A549 (cell line): ENCODE measurements around the gene IMPG2.

ENCODE experiments used
- CBX8 ChIP-seq: fragments of 200-600 bp; sonication (generic); IDR thresholded peaks from 2 replicates; pipeline ENCODE4 v1.6.1; 2016
- CHD4 ChIP-seq: fragments of 200-600 bp; sonication (generic); IDR thresholded peaks from 2 replicates; pipeline ENCODE4 v1.6.1; 2016; ENCODE audit warnings: antibody characterized with exemption, mild to moderate bottlenecking, borderline replicate concordance
- GATA3 ChIP-seq: IDR thresholded peaks from 2 replicates; pipeline ENCODE4 v1.6.1; 2012; ENCODE audit warnings: borderline replicate concordance
- HDAC2 ChIP-seq: fragments of 200-600 bp; sonication (generic); IDR thresholded peaks from 2 replicates; pipeline ENCODE4 v1.6.1; 2016
- MYC ChIP-seq: IDR thresholded peaks from 2 replicates; pipeline ENCODE4 v1.6.1; 2012; ENCODE audit warnings: mild to moderate bottlenecking, inconsistent platforms, low read length, improper control_type of control experiment, borderline replicate concordance
- POLR2A ChIP-seq: IDR thresholded peaks from 2 replicates; pipeline ENCODE4 v1.6.1; 2012; ENCODE audit warnings: mild to moderate bottlenecking, low read length
- RCOR1 ChIP-seq: fragments of 150-350 bp; IDR thresholded peaks from 2 replicates; pipeline ENCODE4 v1.6.1; 2014; ENCODE audit warnings: antibody characterized with exemption, low read length, low read depth
- TF ChIP-seq, protein P1 (sequence below): fragments of >200 bp; sonication (Bioruptor Twin); formaldehyde crosslinking; IDR thresholded peaks from 3 replicates; pipeline ENCODE4 v1.5.1; 2016
- TF ChIP-seq, protein P2 (sequence below): IDR thresholded peaks from 2 replicates; pipeline ENCODE4 v1.6.1; 2012
- TF ChIP-seq, protein P3 (sequence below): fragments of 200-600 bp; sonication (generic); IDR thresholded peaks from 2 replicates; pipeline ENCODE4 v1.6.1; 2016; ENCODE audit warnings: antibody characterized with exemption, mild to moderate bottlenecking, moderate library complexity
- TF ChIP-seq, protein P4 (sequence below): fragments of 450-650 bp; IDR thresholded peaks from 2 replicates; pipeline ENCODE4 v1.6.1; 2014; ENCODE audit warnings: antibody characterized with exemption

DNA sequence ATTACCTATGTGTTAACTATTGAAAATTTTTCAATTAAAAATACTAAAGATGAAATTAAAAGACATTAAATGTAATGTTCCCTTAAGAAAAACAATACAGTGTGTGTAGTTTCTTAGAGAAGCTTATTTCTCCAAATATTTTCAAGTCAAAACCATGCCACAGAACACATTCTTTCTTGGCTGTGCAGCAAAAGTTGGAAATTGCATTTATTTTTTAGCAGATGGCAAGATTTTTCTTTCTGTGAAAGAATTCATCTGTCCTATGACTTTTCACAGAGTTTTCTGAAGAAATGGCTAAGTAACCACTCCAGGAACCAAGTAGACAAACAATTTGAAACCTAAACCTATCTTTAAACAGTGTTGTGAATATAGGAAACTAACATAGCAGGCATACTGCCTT is 47.2 kb downstream of the IMPG2 start:
- TF ChIP-seq, protein P1, sequence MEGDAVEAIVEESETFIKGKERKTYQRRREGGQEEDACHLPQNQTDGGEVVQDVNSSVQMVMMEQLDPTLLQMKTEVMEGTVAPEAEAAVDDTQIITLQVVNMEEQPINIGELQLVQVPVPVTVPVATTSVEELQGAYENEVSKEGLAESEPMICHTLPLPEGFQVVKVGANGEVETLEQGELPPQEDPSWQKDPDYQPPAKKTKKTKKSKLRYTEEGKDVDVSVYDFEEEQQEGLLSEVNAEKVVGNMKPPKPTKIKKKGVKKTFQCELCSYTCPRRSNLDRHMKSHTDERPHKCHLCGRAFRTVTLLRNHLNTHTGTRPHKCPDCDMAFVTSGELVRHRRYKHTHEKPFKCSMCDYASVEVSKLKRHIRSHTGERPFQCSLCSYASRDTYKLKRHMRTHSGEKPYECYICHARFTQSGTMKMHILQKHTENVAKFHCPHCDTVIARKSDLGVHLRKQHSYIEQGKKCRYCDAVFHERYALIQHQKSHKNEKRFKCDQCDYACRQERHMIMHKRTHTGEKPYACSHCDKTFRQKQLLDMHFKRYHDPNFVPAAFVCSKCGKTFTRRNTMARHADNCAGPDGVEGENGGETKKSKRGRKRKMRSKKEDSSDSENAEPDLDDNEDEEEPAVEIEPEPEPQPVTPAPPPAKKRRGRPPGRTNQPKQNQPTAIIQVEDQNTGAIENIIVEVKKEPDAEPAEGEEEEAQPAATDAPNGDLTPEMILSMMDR, result no peak
- TF ChIP-seq, protein P2, sequence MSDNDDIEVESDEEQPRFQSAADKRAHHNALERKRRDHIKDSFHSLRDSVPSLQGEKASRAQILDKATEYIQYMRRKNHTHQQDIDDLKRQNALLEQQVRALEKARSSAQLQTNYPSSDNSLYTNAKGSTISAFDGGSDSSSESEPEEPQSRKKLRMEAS, result no peak
- TF ChIP-seq CBX8 (no peak), MYC (no peak), POLR2A (no peak), RCOR1 (no peak), CHD4 (no peak), GATA3 (no peak), HDAC2 (no peak)
- TF ChIP-seq, protein P3, sequence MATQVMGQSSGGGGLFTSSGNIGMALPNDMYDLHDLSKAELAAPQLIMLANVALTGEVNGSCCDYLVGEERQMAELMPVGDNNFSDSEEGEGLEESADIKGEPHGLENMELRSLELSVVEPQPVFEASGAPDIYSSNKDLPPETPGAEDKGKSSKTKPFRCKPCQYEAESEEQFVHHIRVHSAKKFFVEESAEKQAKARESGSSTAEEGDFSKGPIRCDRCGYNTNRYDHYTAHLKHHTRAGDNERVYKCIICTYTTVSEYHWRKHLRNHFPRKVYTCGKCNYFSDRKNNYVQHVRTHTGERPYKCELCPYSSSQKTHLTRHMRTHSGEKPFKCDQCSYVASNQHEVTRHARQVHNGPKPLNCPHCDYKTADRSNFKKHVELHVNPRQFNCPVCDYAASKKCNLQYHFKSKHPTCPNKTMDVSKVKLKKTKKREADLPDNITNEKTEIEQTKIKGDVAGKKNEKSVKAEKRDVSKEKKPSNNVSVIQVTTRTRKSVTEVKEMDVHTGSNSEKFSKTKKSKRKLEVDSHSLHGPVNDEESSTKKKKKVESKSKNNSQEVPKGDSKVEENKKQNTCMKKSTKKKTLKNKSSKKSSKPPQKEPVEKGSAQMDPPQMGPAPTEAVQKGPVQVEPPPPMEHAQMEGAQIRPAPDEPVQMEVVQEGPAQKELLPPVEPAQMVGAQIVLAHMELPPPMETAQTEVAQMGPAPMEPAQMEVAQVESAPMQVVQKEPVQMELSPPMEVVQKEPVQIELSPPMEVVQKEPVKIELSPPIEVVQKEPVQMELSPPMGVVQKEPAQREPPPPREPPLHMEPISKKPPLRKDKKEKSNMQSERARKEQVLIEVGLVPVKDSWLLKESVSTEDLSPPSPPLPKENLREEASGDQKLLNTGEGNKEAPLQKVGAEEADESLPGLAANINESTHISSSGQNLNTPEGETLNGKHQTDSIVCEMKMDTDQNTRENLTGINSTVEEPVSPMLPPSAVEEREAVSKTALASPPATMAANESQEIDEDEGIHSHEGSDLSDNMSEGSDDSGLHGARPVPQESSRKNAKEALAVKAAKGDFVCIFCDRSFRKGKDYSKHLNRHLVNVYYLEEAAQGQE, result no peak
- TF ChIP-seq, protein P4, sequence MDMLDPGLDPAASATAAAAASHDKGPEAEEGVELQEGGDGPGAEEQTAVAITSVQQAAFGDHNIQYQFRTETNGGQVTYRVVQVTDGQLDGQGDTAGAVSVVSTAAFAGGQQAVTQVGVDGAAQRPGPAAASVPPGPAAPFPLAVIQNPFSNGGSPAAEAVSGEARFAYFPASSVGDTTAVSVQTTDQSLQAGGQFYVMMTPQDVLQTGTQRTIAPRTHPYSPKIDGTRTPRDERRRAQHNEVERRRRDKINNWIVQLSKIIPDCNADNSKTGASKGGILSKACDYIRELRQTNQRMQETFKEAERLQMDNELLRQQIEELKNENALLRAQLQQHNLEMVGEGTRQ, result no peak
